ENCODE data around the gene WRNIP1.

DNA sequence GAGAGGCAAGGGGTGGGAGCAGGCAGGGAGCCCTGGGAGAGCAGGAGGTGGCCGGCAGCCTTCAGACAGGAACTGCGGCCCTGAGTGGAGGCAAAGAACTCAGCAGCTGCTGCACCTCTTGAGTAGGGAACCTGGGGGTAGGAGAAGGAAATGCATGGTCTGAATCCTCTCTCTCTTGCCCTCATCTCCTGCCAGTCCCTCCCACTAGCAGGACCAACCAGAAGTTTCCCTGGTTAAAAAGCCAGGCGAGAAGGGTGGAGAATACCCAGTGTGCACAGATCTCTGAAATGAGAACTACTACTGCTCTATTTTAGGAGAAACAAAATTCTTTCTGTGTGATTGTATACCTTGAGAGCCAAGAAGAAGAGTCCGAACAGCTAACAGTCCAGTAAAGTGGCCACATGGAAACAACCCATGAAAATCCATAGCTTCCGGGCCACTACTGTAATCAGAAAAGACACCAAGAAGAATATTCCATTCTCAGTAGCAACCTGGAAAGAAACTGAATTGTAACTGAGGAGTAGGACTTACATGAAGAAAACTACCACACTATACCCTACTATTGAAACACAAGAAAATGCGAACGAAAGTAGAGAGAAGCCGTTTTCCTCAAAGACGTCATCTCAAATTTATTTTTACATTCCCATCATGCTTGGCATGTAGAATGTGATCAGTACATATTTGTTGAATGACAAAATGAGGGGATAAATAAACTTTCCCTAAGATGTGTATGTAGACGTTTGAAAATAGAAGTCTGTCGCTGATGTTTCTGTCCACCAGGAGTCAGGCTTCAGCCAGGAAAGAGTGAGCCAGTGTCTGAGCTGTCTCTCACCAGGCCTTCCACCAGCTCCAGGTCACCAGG lies 25.6 kb downstream of the WRNIP1 start:
- TF ChIP-seq, protein P1, sequence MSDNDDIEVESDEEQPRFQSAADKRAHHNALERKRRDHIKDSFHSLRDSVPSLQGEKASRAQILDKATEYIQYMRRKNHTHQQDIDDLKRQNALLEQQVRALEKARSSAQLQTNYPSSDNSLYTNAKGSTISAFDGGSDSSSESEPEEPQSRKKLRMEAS (IDR thresholded peaks at IDR 0.05) = no peak
- no peak for TF ChIP-seq CREB1 (IDR thresholded peaks at IDR 0.05; ENCODE audit: low read depth)
- no peak for TF ChIP-seq EP300 (IDR thresholded peaks at IDR 0.05; ENCODE audit: borderline replicate concordance)
- TF ChIP-seq TAF1 (IDR thresholded peaks at IDR 0.05; ENCODE audit: low read depth) = no peak
- TF ChIP-seq YY1 (IDR thresholded peaks at IDR 0.05; ENCODE audit: low read depth) = no peak
- no peak for TF ChIP-seq EGR1 (IDR thresholded peaks at IDR 0.05)
- TF ChIP-seq, protein P2, sequence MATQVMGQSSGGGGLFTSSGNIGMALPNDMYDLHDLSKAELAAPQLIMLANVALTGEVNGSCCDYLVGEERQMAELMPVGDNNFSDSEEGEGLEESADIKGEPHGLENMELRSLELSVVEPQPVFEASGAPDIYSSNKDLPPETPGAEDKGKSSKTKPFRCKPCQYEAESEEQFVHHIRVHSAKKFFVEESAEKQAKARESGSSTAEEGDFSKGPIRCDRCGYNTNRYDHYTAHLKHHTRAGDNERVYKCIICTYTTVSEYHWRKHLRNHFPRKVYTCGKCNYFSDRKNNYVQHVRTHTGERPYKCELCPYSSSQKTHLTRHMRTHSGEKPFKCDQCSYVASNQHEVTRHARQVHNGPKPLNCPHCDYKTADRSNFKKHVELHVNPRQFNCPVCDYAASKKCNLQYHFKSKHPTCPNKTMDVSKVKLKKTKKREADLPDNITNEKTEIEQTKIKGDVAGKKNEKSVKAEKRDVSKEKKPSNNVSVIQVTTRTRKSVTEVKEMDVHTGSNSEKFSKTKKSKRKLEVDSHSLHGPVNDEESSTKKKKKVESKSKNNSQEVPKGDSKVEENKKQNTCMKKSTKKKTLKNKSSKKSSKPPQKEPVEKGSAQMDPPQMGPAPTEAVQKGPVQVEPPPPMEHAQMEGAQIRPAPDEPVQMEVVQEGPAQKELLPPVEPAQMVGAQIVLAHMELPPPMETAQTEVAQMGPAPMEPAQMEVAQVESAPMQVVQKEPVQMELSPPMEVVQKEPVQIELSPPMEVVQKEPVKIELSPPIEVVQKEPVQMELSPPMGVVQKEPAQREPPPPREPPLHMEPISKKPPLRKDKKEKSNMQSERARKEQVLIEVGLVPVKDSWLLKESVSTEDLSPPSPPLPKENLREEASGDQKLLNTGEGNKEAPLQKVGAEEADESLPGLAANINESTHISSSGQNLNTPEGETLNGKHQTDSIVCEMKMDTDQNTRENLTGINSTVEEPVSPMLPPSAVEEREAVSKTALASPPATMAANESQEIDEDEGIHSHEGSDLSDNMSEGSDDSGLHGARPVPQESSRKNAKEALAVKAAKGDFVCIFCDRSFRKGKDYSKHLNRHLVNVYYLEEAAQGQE (IDR thresholded peaks at IDR 0.05; ENCODE audit: low read depth) = no peak
- no peak for TF ChIP-seq CEBPB (IDR thresholded peaks at IDR 0.05)
- peak; percentile 90 for TF ChIP-seq RAD21 (IDR thresholded peaks at IDR 0.05; ENCODE audit: low read depth)
- TF ChIP-seq NFIC (IDR thresholded peaks at IDR 0.05) = no peak
- no peak for TF ChIP-seq TEAD4 (IDR thresholded peaks at IDR 0.05)

Measured in Ishikawa (cell line).